Stimulated activated CD8-positive, alpha-beta memory T cell treated with anti-CD3 and anti-CD28 coated beads, Interleukin-2, amount 100 ng/mL, for 1 hour (primary cell): ENCODE results near the gene NDUFA3.
"Not testable (repeated sequence)": the region's sequence is repeated elsewhere in the genome, so short reads cannot be mapped to it uniquely, and the experiment has no call there.

Experiments
- DNase-seq, 2 donors: peaks; one replicate each; pipeline ENCODE4 v3.0.0-alpha.2; 2020; ENCODE audit warnings: low read depth in 2 of 2

The NDUFA3 gene

GRCh38 chr19:54102421-54103169 is at the start of gene NDUFA3:
Gene NDUFA3 (plus strand): TSS chr19:54102855. CDS start chr19:54102879, 24 bp downstream.
- peak; percentile 95 for DNase-seq

GRCh38 chr19:54062643-54063042 is 40.0 kb upstream of the NDUFA3 start:
- DNase-seq = no peak

GRCh38 chr19:54063350-54064116 is 39.1 kb upstream of the NDUFA3 start, which contains the start of gene VSTM1:
Gene VSTM1 (minus strand): TSS chr19:54063897. CDS start chr19:54063777, 120 bp downstream.
- DNase-seq = no peak

- no peak for DNase-seq
These were observed 33.2 kb upstream of the NDUFA3 start for GRCh38 chr19:54069470-54069869.

- no peak for DNase-seq
These were observed 28.8 kb upstream of the NDUFA3 start for GRCh38 chr19:54073829-54074228.

GRCh38 chr19:54074851-54075250 is 27.8 kb upstream of the NDUFA3 start:
- DNase-seq = no peak

GRCh38 chr19:54077334-54077733 is 25.3 kb upstream of the NDUFA3 start:
- DNase-seq = no peak

GRCh38 chr19:54081032-54081431 is 21.6 kb upstream of the NDUFA3 start, which contains the start of gene TARM1:
Gene TARM1 (minus strand): TSS chr19:54081365. CDS start chr19:54081340, 25 bp downstream.
- DNase-seq = no peak

- DNase-seq = no peak
These were observed 18.2 kb upstream of the NDUFA3 start for GRCh38 chr19:54084410-54084809.

- no peak for DNase-seq
These were observed 8.1 kb upstream of the NDUFA3 start for GRCh38 chr19:54094426-54095000.

- DNase-seq = no peak
These were observed 7.4 kb upstream of the NDUFA3 start for GRCh38 chr19:54095136-54095858.

- peak in 1 of 2 donors; percentile 25 for DNase-seq
These were observed 6.6 kb upstream of the NDUFA3 start for GRCh38 chr19:54095859-54096616.

- DNase-seq = no peak
These were observed 6.0 kb upstream of the NDUFA3 start for GRCh38 chr19:54096617-54097106.

GRCh38 chr19:54099190-54099902 is 3.3 kb upstream of the NDUFA3 start:
- DNase-seq = no peak

- DNase-seq = not testable (repeated sequence)
These were observed 2.8 kb upstream of the NDUFA3 start for GRCh38 chr19:54099903-54100255.

- DNase-seq = no peak
These were observed 2.1 kb upstream of the NDUFA3 start, which contains the start of gene OSCAR for GRCh38 chr19:54100561-54100960. Gene OSCAR (minus strand): TSS chr19:54100803. CDS start chr19:54100792, 11 bp downstream.

GRCh38 chr19:54104998-54105715 is 2.5 kb downstream of the NDUFA3 start:
- DNase-seq = no peak

GRCh38 chr19:54105796-54106195 is 3.1 kb downstream of the NDUFA3 start:
- no peak for DNase-seq

- no peak for DNase-seq
These were observed 4.1 kb downstream of the NDUFA3 start for GRCh38 chr19:54106716-54107115.
